Thymus (tissue), 11 donors: ENCODE results near the gene EDC4. TPM values are rescaled to one million over a fixed set of nuclear protein-coding genes. Genes with fewer than 3 reads are reported as not detected.
"Not testable (repeated sequence)": the region's sequence is repeated elsewhere in the genome, so short reads cannot be mapped to it uniquely, and the experiment has no call there.

Experiments used
- DNase-seq, 9 donors: peaks; one replicate each; pipeline ENCODE4 v3.0.0-alpha.2; 2013; ENCODE audit warnings: low spot score in 9 of 9, low read depth in 6 of 9, missing footprints in 1 of 9
- H3K27ac ChIP-seq, 2 donors: one replicate each; pipeline ENCODE4 v1.5.1; 2013; ENCODE audit warnings: control low read depth in 1 of 2, low read depth in 1 of 2, low read length in 1 of 2, mild to moderate bottlenecking in 1 of 2, moderate library complexity in 1 of 2
- H3K27me3 ChIP-seq, 2 donors: one replicate each; pipeline ENCODE4 v1.5.1; 2013; ENCODE audit warnings: low read length in 1 of 2; ENCODE audit not compliant: control insufficient read depth in 2 of 2, insufficient read depth in 1 of 2
- H3K36me3 ChIP-seq, 2 donors: one replicate each; pipeline ENCODE4 v1.5.1; 2013; ENCODE audit warnings: low read length in 1 of 2, mild to moderate bottlenecking in 1 of 2, moderate library complexity in 1 of 2; ENCODE audit not compliant: control insufficient read depth in 2 of 2, insufficient read depth in 2 of 2
- H3K4me1 ChIP-seq, 2 donors: one replicate each; pipeline ENCODE4 v1.5.1; 2013; ENCODE audit warnings: low read length in 2 of 2; ENCODE audit not compliant: control insufficient read depth in 2 of 2, insufficient read depth in 2 of 2
- H3K4me3 ChIP-seq, 2 donors: one replicate each; pipeline ENCODE4 v1.5.1; 2013; ENCODE audit warnings: low read length in 2 of 2, control low read depth in 1 of 2, mild to moderate bottlenecking in 1 of 2
- H3K9me3 ChIP-seq, 2 donors: one replicate each; pipeline ENCODE4 v1.5.1; 2013; ENCODE audit warnings: low read length in 1 of 2, mild to moderate bottlenecking in 1 of 2; ENCODE audit not compliant: control insufficient read depth in 2 of 2, insufficient read depth in 1 of 2
- WGBS: extraction: QIAGEN DNeasy Blood & Tissue Kit; methylation state at CpG from one replicate; pipeline ENCODE4 v1.1.7; 2013; 5-methylcytosine and 5-hydroxymethylcytosine counted together
- polyA plus RNA-seq: library from polyadenylated mRNA; stranded (reverse); fragments of 200-250 nt; gene quantifications from one replicate; pipeline ENCODE4 v1.2.3, GENCODE V29; 2013
- total RNA-seq: library from RNA; stranded (reverse); fragments of 120-200 nt; gene quantifications from one replicate; pipeline ENCODE4 v1.2.4, GENCODE V29; 2013
- donor health status: healthy.

EDC4 gene
- total and polyA plus RNA-seq, 2 donors, result 39.7 to 45.0 TPM

GRCh38 chr16:67860589-67861398 lies 12.1 kb upstream of the EDC4 start:
- no peaks in the 10 kb centered on the region for H3K9me3 ChIP-seq
- WGBS, result 96% methylated on average over 8 of the region's 8 CpGs
- H3K4me1 ChIP-seq, result peaks cover 0 to 5% of the 10 kb centered on the region in 2 donors

GRCh38 chr16:67861877-67862276 lies 11.0 kb upstream of the EDC4 start:
- 97% methylated on average over 6 of the region's 6 CpGs for WGBS
- no peak for DNase-seq
- no peaks in the 10 kb centered on the region for H3K9me3 ChIP-seq
- no peak overlapping the region for H3K4me3 ChIP-seq
- peaks cover 20 to 36% of the 10 kb centered on the region in 2 donors for H3K36me3 ChIP-seq
- H3K4me1 ChIP-seq, result peaks cover 0 to 4% of the 10 kb centered on the region in 2 donors
- no peaks in the 10 kb centered on the region for H3K27me3 ChIP-seq
- H3K27ac ChIP-seq, result no peak overlapping the region

More at GRCh38 chr16:67860589-67861398, 12.1 kb upstream of the EDC4 start:
- Histone ChIP-seq H3K27ac (no peak overlapping the region), H3K4me3 (no peak overlapping the region), H3K27me3 (no peaks in the 10 kb centered on the region), H3K36me3 (peaks cover 20 to 26% of the 10 kb centered on the region in 2 donors)
- DNase-seq, result no peak

GRCh38 chr16:67862623-67863583 lies 9.9 kb upstream of the EDC4 start:
- Histone ChIP-seq H3K27me3 (no peaks in the 10 kb centered on the region), H3K9me3 (no peaks in the 10 kb centered on the region), H3K36me3 (peaks cover 24 to 45% of the 10 kb centered on the region in 2 donors), H3K27ac (no peak overlapping the region), H3K4me1 (peaks cover 0 to 2% of the 10 kb centered on the region in 2 donors), H3K4me3 (no peak overlapping the region)
- no peak for DNase-seq
- 96% methylated on average over 11 of the region's 11 CpGs for WGBS

GRCh38 chr16:67864044-67864443 lies 8.8 kb upstream of the EDC4 start:
- H3K27ac ChIP-seq, H3K4me3 ChIP-seq, H3K9me3 ChIP-seq, H3K4me1 ChIP-seq, DNase-seq, H3K27me3 ChIP-seq: not testable (repeated sequence)
- peaks cover 35 to 56% of the 10 kb centered on the region in 2 donors for H3K36me3 ChIP-seq
- 95% methylated on average over 6 of the region's 6 CpGs for WGBS

DNA sequence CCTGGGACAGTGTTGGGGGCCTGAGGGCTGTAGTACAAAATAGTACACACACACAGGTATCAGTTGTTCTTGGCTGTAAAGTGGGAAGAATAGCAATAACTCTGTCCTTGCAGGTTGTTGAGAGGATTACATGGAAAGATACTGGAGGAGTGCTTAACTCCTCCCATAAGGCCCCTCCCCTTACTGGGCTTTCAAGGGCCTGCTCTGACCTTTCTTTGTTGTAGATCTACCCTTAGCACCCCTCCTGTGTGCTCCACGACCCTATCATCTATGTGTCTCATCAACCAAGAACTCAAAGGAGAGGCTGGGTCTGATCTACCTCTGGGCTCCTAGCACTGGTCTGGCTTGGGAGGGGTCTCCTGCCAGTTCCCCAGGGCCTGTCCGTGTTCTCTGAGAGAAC lies 8.3 kb upstream of the EDC4 start:
- no peaks in the 10 kb centered on the region for H3K27me3 ChIP-seq
- no peak overlapping the region for H3K4me3 ChIP-seq
- no peak for DNase-seq
- H3K36me3 ChIP-seq, result peaks cover 37 to 59% of the 10 kb centered on the region in 2 donors
- WGBS, result 98% methylated on average over 2 of the region's 2 CpGs
- no peaks in the 10 kb centered on the region for H3K9me3 ChIP-seq
- no peak overlapping the region for H3K27ac ChIP-seq
- H3K4me1 ChIP-seq, result peaks cover 0 to 2% of the 10 kb centered on the region in 2 donors

- H3K4me1 ChIP-seq, result peaks cover 0 to 2% of the 10 kb centered on the region in 2 donors
- no peak overlapping the region for H3K27ac ChIP-seq
- no peak overlapping the region for H3K4me3 ChIP-seq
- H3K9me3 ChIP-seq, result no peaks in the 10 kb centered on the region
- WGBS, result 96% methylated on average over 2 of the region's 2 CpGs
- H3K36me3 ChIP-seq, result peaks cover 43 to 64% of the 10 kb centered on the region in 2 donors
- H3K27me3 ChIP-seq, result no peaks in the 10 kb centered on the region
- peak in 2 of 9 donors; percentile 30 to 37 for DNase-seq
These were observed 7.5 kb upstream of the EDC4 start for GRCh38 chr16:67865318-67865717.

- no peak for DNase-seq
- H3K27me3 ChIP-seq, result no peaks in the 10 kb centered on the region
- 98% methylated on average over 6 of the region's 6 CpGs for WGBS
- H3K4me1 ChIP-seq, result peaks cover 4 to 10% of the 10 kb centered on the region in 2 donors
- no peak overlapping the region for H3K4me3 ChIP-seq
- H3K9me3 ChIP-seq, result no peaks in the 10 kb centered on the region
- peaks cover 38 to 66% of the 10 kb centered on the region in 2 donors for H3K36me3 ChIP-seq
- no peak overlapping the region for H3K27ac ChIP-seq
These were observed 4.6 kb upstream of the EDC4 start for GRCh38 chr16:67868290-67868689.

DNA sequence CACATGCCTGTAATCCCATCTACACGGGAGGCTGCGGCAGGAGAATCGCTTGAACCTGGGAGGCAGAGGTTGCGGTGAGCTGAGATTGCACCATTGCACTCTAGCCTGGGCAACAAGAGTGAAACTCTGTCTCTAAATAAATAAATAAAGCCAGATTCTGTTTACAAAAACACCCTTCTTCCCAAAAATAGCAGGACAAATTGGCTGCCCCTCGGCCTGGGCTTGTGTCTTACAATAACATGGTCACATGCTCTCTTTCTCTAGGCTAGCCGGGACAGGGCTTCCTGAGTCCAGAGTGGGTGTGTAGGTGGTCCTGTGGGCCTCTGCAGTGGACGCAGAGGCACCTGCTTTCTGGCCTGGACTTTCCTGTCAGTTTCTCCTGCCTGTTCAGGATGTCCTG lies 3.2 kb upstream of the EDC4 start:
- peaks cover 12 to 21% of the 10 kb centered on the region in 2 donors for H3K4me1 ChIP-seq
- no peaks in the 10 kb centered on the region for H3K9me3 ChIP-seq
- H3K4me3 ChIP-seq, result no peak overlapping the region
- H3K36me3 ChIP-seq, result peaks cover 36 to 64% of the 10 kb centered on the region in 2 donors
- DNase-seq, result no peak
- H3K27me3 ChIP-seq, result no peaks in the 10 kb centered on the region
- WGBS, result 97% methylated on average over 7 of the region's 7 CpGs
- no peak overlapping the region for H3K27ac ChIP-seq

- Histone ChIP-seq H3K27me3 (no peaks in the 10 kb centered on the region), H3K27ac (no peak overlapping the region), H3K4me3 (no peak overlapping the region), H3K4me1 (peaks cover 13 to 22% of the 10 kb centered on the region in 2 donors), H3K9me3 (no peaks in the 10 kb centered on the region), H3K36me3 (peaks cover 35 to 65% of the 10 kb centered on the region in 2 donors)
- DNase-seq, result no peak
- 93% methylated on average over 3 of the region's 3 CpGs for WGBS
These were observed 1.6 kb upstream of the EDC4 start for GRCh38 chr16:67871256-67871655.
